ENCODE measurements around the gene PRKG1.
A peak's percentile ranks its signal among the peaks of the same experiment; 100 is the strongest.

Gene PRKG1

DNA sequence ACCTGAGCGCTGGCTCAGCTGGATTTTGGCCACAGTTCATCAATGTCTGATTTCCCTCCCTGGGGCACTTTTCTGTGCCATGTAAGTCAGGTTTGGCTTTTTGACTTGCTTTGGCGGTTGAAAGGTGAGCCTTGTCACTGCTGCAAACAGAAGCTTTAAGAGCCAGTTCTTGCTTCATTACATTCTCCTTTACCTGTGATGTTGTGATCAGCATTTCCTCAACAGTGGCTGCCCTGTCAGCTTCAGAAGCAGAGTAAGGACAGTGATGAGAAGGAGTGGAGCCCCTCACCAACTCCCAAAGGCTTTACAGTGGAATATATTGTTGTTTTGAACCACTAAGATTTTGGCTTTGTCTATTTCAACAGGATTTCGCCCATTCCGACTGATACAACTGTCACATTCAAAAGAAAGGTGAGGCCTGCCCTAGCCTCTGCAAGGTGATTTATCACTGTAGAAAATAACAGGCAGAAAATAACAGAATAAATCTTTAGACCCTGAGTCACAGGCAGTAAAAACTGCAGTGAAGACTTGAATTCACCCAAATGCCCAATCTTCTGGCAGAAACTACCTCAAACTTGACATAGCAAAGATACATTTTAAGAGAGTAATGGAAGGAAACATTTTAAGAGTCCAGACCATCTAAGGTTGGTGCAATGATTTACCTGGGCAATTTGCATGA, 1226.5 kb downstream of the PRKG1 start:
- H3K79me2 ChIP-seq (ENCODE audit: insufficient read depth, low read length): no peaks in the 10 kb centered on the region
- no peak overlapping the region for H3K4me2 ChIP-seq (ENCODE audit: low read depth, low read length, poor library complexity, severe bottlenecking)
- H3K27ac ChIP-seq (ENCODE audit: low read depth, low read length): no peak overlapping the region
- no peaks in the 10 kb centered on the region for H3K9me2 ChIP-seq (replicated peaks; ENCODE audit: insufficient read depth, low read length)
- TF ChIP-seq, protein P1, sequence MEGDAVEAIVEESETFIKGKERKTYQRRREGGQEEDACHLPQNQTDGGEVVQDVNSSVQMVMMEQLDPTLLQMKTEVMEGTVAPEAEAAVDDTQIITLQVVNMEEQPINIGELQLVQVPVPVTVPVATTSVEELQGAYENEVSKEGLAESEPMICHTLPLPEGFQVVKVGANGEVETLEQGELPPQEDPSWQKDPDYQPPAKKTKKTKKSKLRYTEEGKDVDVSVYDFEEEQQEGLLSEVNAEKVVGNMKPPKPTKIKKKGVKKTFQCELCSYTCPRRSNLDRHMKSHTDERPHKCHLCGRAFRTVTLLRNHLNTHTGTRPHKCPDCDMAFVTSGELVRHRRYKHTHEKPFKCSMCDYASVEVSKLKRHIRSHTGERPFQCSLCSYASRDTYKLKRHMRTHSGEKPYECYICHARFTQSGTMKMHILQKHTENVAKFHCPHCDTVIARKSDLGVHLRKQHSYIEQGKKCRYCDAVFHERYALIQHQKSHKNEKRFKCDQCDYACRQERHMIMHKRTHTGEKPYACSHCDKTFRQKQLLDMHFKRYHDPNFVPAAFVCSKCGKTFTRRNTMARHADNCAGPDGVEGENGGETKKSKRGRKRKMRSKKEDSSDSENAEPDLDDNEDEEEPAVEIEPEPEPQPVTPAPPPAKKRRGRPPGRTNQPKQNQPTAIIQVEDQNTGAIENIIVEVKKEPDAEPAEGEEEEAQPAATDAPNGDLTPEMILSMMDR (IDR thresholded peaks at IDR 0.05; ENCODE audit: insufficient read depth, low read length, poor library complexity, severe bottlenecking): no peak
- TF ChIP-seq EZH2phosphoT487 (conservative IDR thresholded peaks at IDR 0.05; ENCODE audit: low read length): no peak
- H3K4me3 ChIP-seq (ENCODE audit: insufficient read depth, low read length, poor library complexity, severe bottlenecking): no peak overlapping the region
- no peaks in the 10 kb centered on the region for H3K27me3 ChIP-seq (ENCODE audit: low read length)
- H3K9me3 ChIP-seq (ENCODE audit: insufficient read depth, low read length): no peaks in the 10 kb centered on the region
- H3K36me3 ChIP-seq (ENCODE audit: low read length): no peaks in the 10 kb centered on the region
- no peak overlapping the region for H2AFZ ChIP-seq (ENCODE audit: low read depth, low read length, severe bottlenecking)
- no peaks in the 10 kb centered on the region for H4K20me1 ChIP-seq (ENCODE audit: low read depth, low read length)
- no peak overlapping the region for H3K9ac ChIP-seq (ENCODE audit: low read length)
- H3F3A ChIP-seq (ENCODE audit: insufficient read depth): no peaks in the 10 kb centered on the region

DNA sequence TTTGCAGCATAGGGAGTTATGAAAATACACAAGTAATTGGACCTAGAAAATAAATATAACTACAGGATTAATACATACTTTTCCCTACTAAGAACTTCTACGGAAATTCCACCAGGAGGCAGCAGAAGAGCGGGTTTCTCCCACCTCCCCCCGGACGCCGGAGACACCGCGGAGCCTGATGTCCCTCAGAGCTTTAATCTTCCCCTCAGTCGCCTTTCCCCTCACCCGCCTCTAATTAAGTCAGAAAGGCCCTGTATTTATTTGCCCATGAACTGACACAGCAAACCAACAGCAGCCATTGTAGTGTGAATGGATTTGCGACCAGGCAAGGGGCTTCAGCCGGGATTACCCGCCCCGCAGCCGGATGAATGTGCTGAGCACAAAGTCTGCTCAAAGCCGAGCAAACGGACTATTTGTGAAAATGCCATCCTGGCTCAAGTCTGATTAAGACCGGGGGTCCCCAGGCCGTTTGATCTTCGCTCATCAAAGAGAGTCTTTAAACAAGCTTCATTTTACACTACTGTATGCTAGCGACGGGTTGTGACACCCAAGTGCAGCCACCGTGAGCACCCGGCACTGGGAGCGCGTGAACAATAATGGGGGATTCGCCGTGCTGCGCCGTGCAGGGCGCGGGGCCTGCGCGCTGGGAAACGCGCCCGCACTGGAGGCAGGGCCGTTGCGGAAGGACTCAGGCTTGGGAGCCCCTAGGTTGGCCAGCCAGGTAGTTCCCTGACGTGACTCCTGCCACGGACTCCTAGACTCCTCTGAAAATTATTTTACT, 1234.2 kb downstream of the PRKG1 start:
- H3K36me3 ChIP-seq (ENCODE audit: low read length): no peaks in the 10 kb centered on the region
- no peak overlapping the region for H3K9ac ChIP-seq (ENCODE audit: low read length)
- H3K27me3 ChIP-seq (ENCODE audit: low read length): no peaks in the 10 kb centered on the region
- no peaks in the 10 kb centered on the region for H3K9me2 ChIP-seq (replicated peaks; ENCODE audit: insufficient read depth, low read length)
- no peak overlapping the region for H3K4me2 ChIP-seq (ENCODE audit: low read depth, low read length, poor library complexity, severe bottlenecking)
- H4K20me1 ChIP-seq (ENCODE audit: low read depth, low read length): no peaks in the 10 kb centered on the region
- no peaks in the 10 kb centered on the region for H3K9me3 ChIP-seq (ENCODE audit: insufficient read depth, low read length)
- H3K79me2 ChIP-seq (ENCODE audit: insufficient read depth, low read length): no peaks in the 10 kb centered on the region
- no peak overlapping the region for H3K4me3 ChIP-seq (ENCODE audit: insufficient read depth, low read length, poor library complexity, severe bottlenecking)
- no peak overlapping the region for H3K27ac ChIP-seq (ENCODE audit: low read depth, low read length)
- no peak overlapping the region for H2AFZ ChIP-seq (ENCODE audit: low read depth, low read length, severe bottlenecking)
- TF ChIP-seq, protein P1 (IDR thresholded peaks at IDR 0.05; ENCODE audit: insufficient read depth, low read length, poor library complexity, severe bottlenecking): peak; percentile 19
- TF ChIP-seq EZH2phosphoT487 (conservative IDR thresholded peaks at IDR 0.05; ENCODE audit: low read length): no peak
- no peaks in the 10 kb centered on the region for H3F3A ChIP-seq (ENCODE audit: insufficient read depth)

DNA sequence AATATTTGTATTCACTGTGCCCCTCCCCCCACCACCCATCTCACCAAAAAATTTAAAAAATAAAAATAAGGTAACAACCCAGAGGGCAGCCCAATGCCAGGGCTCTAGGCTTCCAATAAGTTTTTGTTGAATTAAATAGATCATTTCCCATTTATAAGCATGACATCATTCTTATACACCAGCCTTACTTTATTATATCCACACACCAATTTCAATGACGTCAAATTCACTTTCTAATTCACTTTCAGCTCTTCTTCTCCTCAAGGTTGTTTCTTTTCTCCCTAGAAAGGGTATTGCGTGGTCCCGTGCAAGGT, 1238.6 kb downstream of the PRKG1 start:
- TF ChIP-seq EZH2phosphoT487 (conservative IDR thresholded peaks at IDR 0.05; ENCODE audit: low read length): no peak
- TF ChIP-seq, protein P1 (IDR thresholded peaks at IDR 0.05; ENCODE audit: insufficient read depth, low read length, poor library complexity, severe bottlenecking): no peak
- H3F3A ChIP-seq (ENCODE audit: insufficient read depth): no peaks in the 10 kb centered on the region
- no peaks in the 10 kb centered on the region for H3K79me2 ChIP-seq (ENCODE audit: insufficient read depth, low read length)
- no peak overlapping the region for H3K27ac ChIP-seq (ENCODE audit: low read depth, low read length)
- no peaks in the 10 kb centered on the region for H4K20me1 ChIP-seq (ENCODE audit: low read depth, low read length)
- no peak overlapping the region for H3K9ac ChIP-seq (ENCODE audit: low read length)
- H3K4me2 ChIP-seq (ENCODE audit: low read depth, low read length, poor library complexity, severe bottlenecking): no peak overlapping the region
- no peak overlapping the region for H3K4me3 ChIP-seq (ENCODE audit: insufficient read depth, low read length, poor library complexity, severe bottlenecking)
- no peaks in the 10 kb centered on the region for H3K9me3 ChIP-seq (ENCODE audit: insufficient read depth, low read length)
- H3K36me3 ChIP-seq (ENCODE audit: low read length): no peaks in the 10 kb centered on the region
- no peaks in the 10 kb centered on the region for H3K27me3 ChIP-seq (ENCODE audit: low read length)
- H2AFZ ChIP-seq (ENCODE audit: low read depth, low read length, severe bottlenecking): no peak overlapping the region
- no peaks in the 10 kb centered on the region for H3K9me2 ChIP-seq (replicated peaks; ENCODE audit: insufficient read depth, low read length)
